Heart right ventricle (tissue), 16 donors: ENCODE results near the gene CWF19L2. TPM values are rescaled to one million over a fixed set of nuclear protein-coding genes. Genes with fewer than 3 reads are reported as not detected.

Source experiments
- ATAC-seq, 8 donors: fragments of 200-7000 bp; cut with Tn5 transposase; one replicate each; pipeline ENCODE4 v1.9.1; 2020; ENCODE audit warnings: mild to moderate bottlenecking in 8 of 8, moderate library complexity in 8 of 8, moderate number of reproducible peaks in 1 of 8
- DNase-seq, 2 donors: peaks; one replicate each; pipeline ENCODE4 v3.0.0-alpha.2; 2020
- H3K27ac ChIP-seq, 10 donors: fragments of 200-600 bp; sonication (generic) in 2 of 10; one replicate each; pipeline versions ENCODE4 v1.5.0 to v1.8.0; 2020 to 2022; ENCODE audit warnings: mild to moderate bottlenecking in 3 of 10
- H3K27me3 ChIP-seq, 7 donors: fragments of 200-600 bp; one replicate each; pipeline ENCODE4 v1.8.0; 2021 to 2022; ENCODE audit warnings: mild to moderate bottlenecking in 2 of 7
- H3K36me3 ChIP-seq, 9 donors: fragments of 200-600 bp; sonication (generic) in 1 of 9; one replicate each; pipeline versions ENCODE4 v1.5.0 to v1.8.0; 2020 to 2022; ENCODE audit warnings: mild to moderate bottlenecking in 2 of 9
- H3K4me1 ChIP-seq, 9 donors: fragments of 200-600 bp; sonication (generic) in 1 of 9; one replicate each; pipeline versions ENCODE4 v1.5.0 to v1.8.0; 2020 to 2022; ENCODE audit warnings: mild to moderate bottlenecking in 4 of 9
- H3K4me3 ChIP-seq, 10 donors: fragments of 200-600 bp; sonication (generic) in 2 of 10; one replicate each; pipeline versions ENCODE4 v1.5.0 to v1.8.0; 2020 to 2022; ENCODE audit warnings: mild to moderate bottlenecking in 7 of 10, moderate library complexity in 2 of 10
- H3K9me3 ChIP-seq, 11 donors: fragments of 200-600 bp in 10 of 11; sonication (generic) in 2 of 11; one replicate each; pipeline versions ENCODE4 v1.5.0 to v1.8.0; 2013 to 2022; ENCODE audit warnings: mild to moderate bottlenecking in 2 of 11, control low read depth in 1 of 11, moderate library complexity in 1 of 11
- CTCF ChIP-seq, 9 donors: fragments of 200-600 bp; sonication (generic) in 2 of 9; IDR thresholded peaks; one replicate each; pipeline versions ENCODE4 v1.5.0 to v1.8.0; 2021 to 2022; ENCODE audit warnings: antibody characterized with exemption in 9 of 9, mild to moderate bottlenecking in 5 of 9, moderate library complexity in 1 of 9
- WGBS, 2 donors: extraction: QIAGEN DNeasy Blood & Tissue Kit; methylation state at CpG; one replicate each; pipeline ENCODE4 v1.1.7; 2013; ENCODE audit warnings: inconsistent platforms in 1 of 2; 5-methylcytosine and 5-hydroxymethylcytosine counted together
- intact Hi-C, 10 donors: fragments of 100-400 bp; cut with DNase I; formaldehyde crosslinking; loops; one replicate each; pipeline versions ENCODE4 v1.11.1 to v1.14.2; 2022
- polyA plus RNA-seq, 2 donors: library from polyadenylated mRNA; stranded (reverse); fragments of 200-250 nt; gene quantifications; one replicate each; pipeline ENCODE4 v1.2.3, GENCODE V29; 2013
- total RNA-seq, 10 donors: library from RNA; stranded (reverse); fragmentation: NEBNext Ultra II Directional in 3 of 10; extraction: Animal tissue kit (Norgen Biotek cat#: 25700) in 3 of 10; gene quantifications; one replicate each; pipeline versions ENCODE4 v1.2.1 to v1.2.4, GENCODE V29; 2021 to 2023
- donor health status: Arrhythmogenic right ventricular cardiomyopathy.
- donor health status: ischemic (EF 13 %, LVEDD 7.1; RV severe dilation, severe dysfunction).
- donor health status: healthy with polysubstance abuse.
- donor health status: DM: no; HTN: yes; CAD: no.
- donor health status: DM: no; HTN: no; CAD: no.
- donor health status: ischemic (EF 25% LVEDD 6.9; RV normal size, moderate dysfunction).
- donor health status: ischemic (EF 25% LVEDD 5.7; RV mildly dilated, moderate dysfunction).
- donor health status: healthy.
- donor health status: DM: yes; HTN: yes; CAD: no.
- donor health status: Ischemic cardiomyopathy.
- donor health status: ischemic (EF 35%, LVEDD 5.7; RV mildly dilated, moderate dysfunction).
- donor health status: nonischemic (EF 11% LVEDD 7.7; RV severe dilation, severe dysfunction).
- donor health status: DM: yes; HTN: yes; CAD: no.
- donor health status: PGD.
- donor health status: ischemic (EF 29% LVEDD 5.4; RV normal size, mild dysfunction).
- donor health status: nonischemic (EF 23%, LVEDD 6.1; RV moderate dilation, normal function).

CWF19L2 gene
- total and polyA plus RNA-seq, 12 donors = 3.1 to 11.7 (median 8.0) TPM

- Histone ChIP-seq H3K27ac (no peak overlapping the region), H3K9me3 (no peaks in the 10 kb centered on the region), H3K27me3 (peaks cover 0 to 16% (median 0%) of the 10 kb centered on the region in 7 donors), H3K36me3 (no peaks in the 10 kb centered on the region), H3K4me1 (no peaks in the 10 kb centered on the region), H3K4me3 (no peak overlapping the region)
- DNase-seq (no peak), ATAC-seq (no peak)
- TF ChIP-seq CTCF (IDR thresholded peaks at IDR 0.05) = no peak
- intact Hi-C loops = no loop called here
Measured at GRCh38 chr11:107482234-107482633, 24.6 kb upstream of the CWF19L2 start.

- Histone ChIP-seq H3K4me1 (no peaks in the 10 kb centered on the region), H3K36me3 (no peaks in the 10 kb centered on the region), H3K27me3 (peaks cover 0 to 42% (median 13%) of the 10 kb centered on the region in 7 donors), H3K9me3 (no peaks in the 10 kb centered on the region), H3K4me3 (no peak overlapping the region), H3K27ac (no peak overlapping the region)
- TF ChIP-seq CTCF (IDR thresholded peaks at IDR 0.05) = no peak
- intact Hi-C loops = no loop called here
- DNase-seq = no peak
- no peak for ATAC-seq
Measured at GRCh38 chr11:107478922-107479321, 21.3 kb upstream of the CWF19L2 start.

DNA sequence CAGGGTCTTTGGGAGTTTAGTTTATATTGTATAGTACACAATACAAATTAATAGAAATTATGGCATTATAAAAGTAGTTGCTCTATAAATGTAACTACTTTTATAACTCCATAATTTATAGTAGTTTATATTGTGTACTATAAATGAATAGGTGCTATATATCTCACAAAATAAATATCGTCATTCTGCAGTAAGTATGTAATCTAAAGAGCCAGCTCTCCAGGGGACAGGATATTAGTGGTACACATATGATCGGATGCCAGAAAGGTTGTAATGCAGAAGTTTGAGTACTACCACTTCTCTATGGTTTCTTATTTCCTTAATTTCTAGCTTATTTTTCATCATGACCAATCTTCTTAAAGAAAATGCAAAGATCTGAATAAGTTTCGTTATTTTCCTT is 20.2 kb upstream of the CWF19L2 start:
- WGBS, 2 donors = 88 to 93% methylated on average over 3 of the region's 3 CpGs
- Histone ChIP-seq H3K27ac (no peak overlapping the region), H3K4me3 (no peak overlapping the region), H3K4me1 (no peaks in the 10 kb centered on the region), H3K36me3 (no peaks in the 10 kb centered on the region), H3K9me3 (no peaks in the 10 kb centered on the region), H3K27me3 (peaks cover 0 to 42% (median 13%) of the 10 kb centered on the region in 7 donors)
- TF ChIP-seq CTCF (IDR thresholded peaks at IDR 0.05) = no peak
- ATAC-seq (no peak), DNase-seq (no peak)
- intact Hi-C loops = no loop called here

DNA sequence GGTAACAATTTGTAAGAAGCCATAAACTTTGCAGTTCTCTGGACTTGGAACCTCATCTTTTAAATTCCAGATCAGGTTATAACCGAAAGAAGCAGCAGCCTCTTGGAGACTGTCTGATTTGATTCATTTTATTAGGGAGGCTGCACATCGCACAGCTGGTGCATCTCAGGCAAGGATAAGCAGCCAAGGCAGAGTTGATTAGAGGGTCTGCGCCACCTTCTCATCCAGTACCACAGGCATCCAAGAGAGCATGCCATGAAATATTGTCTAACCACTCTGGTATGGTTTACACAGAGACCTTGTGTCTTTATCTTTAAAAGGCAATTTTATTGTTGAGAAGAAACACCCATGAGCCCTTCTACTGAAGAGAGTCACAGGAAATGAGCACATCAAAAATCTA is 16.2 kb upstream of the CWF19L2 start:
- no peak for DNase-seq
- Histone ChIP-seq H3K27ac (no peak overlapping the region), H3K36me3 (no peaks in the 10 kb centered on the region), H3K4me1 (no peaks in the 10 kb centered on the region), H3K4me3 (no peak overlapping the region), H3K27me3 (peaks cover 0 to 35% (median 9%) of the 10 kb centered on the region in 7 donors), H3K9me3 (no peaks in the 10 kb centered on the region)
- TF ChIP-seq CTCF (IDR thresholded peaks at IDR 0.05) = no peak
- WGBS, 2 donors = 70 to 72% methylated on average over 3 of the region's 3 CpGs
- intact Hi-C loops = no loop called here
- ATAC-seq = no peak

DNA sequence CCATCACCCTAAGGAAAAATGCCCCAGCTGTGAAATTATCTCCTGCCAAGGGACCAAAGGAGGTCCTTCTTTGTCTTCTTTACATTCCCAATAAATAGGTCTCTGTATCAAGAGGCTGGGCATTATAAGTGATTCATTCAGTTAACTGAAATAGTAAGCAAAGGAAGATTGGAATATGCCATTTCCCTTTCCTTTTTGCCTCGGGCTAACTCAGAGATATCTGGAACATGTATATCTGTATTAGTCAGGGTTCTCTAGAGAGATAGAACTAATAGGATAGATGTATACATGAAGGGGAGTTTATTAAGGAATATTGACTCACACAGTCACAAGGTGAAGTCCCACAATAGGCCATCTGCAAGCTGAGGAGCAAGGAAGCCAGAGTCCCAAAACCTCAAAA is 15.3 kb upstream of the CWF19L2 start:
- ATAC-seq = no peak
- no peak for TF ChIP-seq CTCF (IDR thresholded peaks at IDR 0.05)
- Histone ChIP-seq H3K27ac (no peak overlapping the region), H3K4me3 (no peak overlapping the region), H3K27me3 (peaks cover 0 to 38% (median 10%) of the 10 kb centered on the region in 7 donors), H3K36me3 (no peaks in the 10 kb centered on the region), H3K4me1 (no peaks in the 10 kb centered on the region), H3K9me3 (no peaks in the 10 kb centered on the region)
- DNase-seq = no peak
- WGBS, 2 donors = 38 to 58% methylated on average over 1 of the region's 1 CpG
- intact Hi-C loops = no loop called here
